Dedifferentiated amniotic fluid mesenchymal stem cell (primary cell): ENCODE measurements around the gene ITPKC.
"Not testable (repeated sequence)": the region's sequence is repeated elsewhere in the genome, so short reads cannot be mapped to it uniquely, and the experiment has no call there.

Source experiments
- DNase-seq: peaks from one replicate; pipeline ENCODE4 v3.0.0-alpha.2; 2016; ENCODE audit errors: extremely low spot score

ITPKC gene

DNA sequence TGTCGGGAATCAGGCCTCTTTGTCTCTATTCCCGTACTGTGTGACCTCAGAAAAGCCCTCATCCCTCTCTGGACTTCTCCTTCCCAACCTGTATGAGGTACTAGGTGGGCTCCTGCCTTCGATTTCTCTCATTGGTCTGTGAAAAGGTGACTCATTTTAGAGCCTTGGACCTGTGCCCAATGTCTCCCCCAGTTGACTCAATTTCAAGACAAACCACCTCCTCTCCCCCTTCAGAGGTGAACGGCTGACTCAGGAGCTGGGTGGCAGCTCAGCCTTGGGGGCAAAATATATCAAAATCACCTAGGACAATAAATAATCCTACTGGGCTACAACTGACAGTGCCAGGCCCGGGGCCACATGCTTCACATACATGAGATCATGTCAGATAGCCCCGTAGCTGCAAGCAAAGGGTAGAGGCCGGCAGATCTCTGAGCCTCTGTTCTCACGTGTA, 856 bp upstream of the ITPKC start:
- DNase-seq, result peak; percentile 38

DNA sequence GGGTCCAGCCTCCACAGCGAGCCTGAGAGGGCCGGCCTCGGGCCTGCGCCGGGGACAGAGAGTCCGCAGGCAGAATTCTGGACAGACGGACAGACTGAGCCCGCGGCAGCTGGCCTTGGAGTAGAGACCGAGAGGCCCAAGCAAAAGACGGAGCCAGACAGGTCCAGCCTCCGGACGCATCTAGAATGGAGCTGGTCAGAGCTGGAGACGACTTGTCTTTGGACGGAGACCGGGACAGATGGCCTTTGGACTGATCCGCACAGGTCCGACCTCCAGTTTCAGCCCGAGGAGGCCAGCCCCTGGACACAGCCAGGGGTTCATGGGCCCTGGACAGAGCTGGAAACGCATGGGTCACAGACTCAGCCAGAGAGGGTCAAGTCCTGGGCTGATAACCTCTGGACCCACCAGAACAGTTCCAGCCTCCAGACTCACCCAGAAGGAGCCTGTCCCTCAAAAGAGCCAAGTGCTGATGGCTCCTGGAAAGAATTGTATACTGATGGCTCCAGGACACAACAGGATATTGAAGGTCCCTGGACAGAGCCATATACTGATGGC, 490 bp downstream of the ITPKC start:
- DNase-seq, result no peak

DNA sequence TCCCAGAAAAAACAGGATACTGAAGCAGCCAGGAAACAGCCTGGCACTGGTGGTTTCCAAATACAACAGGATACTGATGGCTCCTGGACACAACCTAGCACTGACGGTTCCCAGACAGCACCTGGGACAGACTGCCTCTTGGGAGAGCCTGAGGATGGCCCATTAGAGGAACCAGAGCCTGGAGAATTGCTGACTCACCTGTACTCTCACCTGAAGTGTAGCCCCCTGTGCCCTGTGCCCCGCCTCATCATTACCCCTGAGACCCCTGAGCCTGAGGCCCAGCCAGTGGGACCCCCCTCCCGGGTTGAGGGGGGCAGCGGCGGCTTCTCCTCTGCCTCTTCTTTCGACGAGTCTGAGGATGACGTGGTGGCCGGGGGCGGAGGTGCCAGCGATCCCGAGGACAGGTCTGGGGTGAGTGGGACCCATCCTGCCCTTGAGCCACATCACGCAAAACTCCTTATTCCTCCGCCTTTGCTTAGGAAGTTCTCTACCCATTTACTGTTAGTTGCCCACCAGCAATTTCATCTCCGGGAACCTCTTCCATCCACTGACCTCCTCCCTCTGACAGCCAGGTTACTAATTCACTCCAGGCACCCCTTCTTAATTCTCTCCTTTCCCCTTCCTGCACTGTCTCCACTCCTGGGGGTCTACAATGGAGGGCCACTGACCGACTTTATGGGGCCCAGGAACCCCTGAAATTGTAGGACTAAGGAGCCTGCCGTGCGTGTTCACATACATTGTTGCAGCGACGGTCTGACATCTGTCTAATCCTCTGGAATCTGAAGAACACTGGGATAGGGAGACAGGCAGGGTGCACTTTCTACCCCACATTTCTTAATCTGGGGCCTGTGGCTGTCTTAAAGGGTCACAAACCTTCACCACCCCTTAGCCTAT, 1.2 kb downstream of the ITPKC start:
- no peak for DNase-seq

DNA sequence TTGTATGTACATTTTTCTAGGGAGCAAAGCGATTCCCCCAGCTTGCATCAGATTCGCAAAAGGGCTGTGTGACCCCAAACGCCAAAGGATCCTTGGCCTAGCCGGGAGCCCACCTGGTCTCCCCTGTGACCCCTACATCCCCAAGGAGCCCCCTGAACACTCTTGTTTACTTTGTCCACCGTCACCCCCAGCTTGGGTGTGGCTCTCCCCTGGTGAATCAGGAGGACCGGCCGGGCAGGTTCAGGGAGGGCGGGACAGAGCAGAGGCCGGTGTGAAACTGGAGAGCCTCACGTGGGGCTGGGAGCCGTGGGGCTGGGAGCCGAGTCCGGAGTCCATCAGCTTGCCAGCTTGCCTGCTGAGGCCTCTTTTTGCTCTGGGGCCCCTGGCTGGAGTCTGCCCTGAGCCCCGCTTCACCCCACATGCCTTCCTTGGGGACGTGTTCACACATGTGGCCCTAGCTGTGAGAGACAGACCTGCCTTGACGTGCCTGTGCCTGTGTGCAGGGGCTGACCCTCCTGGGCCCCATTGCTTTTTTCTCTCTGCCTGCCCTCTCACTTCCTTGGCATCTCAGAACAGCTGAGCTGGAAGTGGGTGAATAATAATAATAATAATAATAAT, 2.0 kb downstream of the ITPKC start:
- peak; percentile 44 for DNase-seq

DNA sequence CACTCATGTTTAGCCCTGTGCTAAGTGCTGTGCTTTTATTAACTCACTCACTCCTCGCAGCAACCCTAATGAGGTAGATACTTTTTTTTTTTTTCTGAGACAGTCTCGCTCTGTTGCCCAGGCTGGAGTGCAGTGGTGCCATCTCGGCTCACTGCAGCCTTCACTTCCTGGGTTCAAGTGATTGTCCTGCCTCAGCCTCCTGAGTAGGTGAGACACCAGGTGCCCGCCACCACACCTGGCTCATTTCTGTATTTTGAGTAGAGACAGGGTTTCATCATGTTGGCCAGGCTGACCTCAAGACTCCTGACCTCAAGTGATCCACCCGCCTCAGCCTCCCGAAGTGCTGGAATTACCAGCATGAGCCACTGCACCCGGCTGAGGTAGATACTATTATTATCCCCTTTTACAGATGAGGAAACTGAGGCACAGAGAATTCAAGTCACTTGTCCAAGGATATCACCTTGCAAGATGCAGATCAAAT, 2.5 kb downstream of the ITPKC start:
- DNase-seq, result no peak

DNA sequence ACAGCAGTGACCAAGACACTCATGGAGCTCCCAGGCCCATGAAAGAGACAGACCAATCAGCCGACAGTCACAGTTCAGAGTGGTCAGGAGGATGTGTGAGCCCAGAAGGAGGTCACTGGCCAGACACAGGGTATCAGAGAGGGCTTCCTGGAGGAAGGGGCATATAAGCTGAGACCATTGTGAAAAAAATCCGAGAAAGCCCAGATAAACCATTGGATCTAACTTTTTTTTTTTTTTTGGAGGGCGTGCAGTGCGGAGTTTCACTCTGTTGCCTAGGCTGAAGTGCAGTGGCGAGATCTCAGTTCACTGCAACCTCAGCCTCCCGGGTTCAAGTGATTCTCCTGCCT, 4.2 kb downstream of the ITPKC start:
- DNase-seq, result no peak

DNA sequence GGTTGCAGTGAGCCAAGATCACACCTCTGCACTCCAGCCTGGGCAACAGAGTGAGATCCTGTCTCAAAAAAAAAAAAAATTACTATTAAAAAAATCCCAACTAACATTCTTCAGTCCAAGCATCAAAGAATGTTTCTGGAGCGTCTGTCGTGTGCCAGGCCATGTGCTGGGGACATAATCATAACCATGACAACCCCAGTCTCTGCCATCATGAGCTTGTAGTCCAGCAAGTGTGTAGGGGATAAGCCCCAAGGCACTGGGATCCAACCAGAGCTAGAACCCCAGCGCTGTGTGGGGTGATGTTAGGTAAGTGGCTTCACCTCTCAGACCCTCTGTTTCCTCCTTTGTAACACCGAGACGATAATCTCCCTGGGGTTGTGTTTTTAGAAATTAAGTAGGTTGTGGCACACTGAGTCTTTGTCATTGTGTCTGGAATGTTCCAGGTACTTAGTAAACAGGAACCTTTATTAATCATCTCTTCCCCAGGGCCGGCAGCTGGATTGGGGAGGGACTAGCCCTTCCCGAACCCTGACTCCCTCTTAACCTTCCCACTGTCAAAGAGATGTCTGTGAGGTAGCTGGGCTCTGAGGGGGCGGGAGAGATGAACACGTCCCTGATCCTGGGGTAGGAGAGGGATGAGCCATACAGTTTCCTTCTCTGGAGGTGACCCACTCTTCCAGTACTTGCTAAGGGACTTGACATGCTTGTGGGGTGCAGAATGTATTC, 5.2 kb downstream of the ITPKC start:
- no peak for DNase-seq

DNA sequence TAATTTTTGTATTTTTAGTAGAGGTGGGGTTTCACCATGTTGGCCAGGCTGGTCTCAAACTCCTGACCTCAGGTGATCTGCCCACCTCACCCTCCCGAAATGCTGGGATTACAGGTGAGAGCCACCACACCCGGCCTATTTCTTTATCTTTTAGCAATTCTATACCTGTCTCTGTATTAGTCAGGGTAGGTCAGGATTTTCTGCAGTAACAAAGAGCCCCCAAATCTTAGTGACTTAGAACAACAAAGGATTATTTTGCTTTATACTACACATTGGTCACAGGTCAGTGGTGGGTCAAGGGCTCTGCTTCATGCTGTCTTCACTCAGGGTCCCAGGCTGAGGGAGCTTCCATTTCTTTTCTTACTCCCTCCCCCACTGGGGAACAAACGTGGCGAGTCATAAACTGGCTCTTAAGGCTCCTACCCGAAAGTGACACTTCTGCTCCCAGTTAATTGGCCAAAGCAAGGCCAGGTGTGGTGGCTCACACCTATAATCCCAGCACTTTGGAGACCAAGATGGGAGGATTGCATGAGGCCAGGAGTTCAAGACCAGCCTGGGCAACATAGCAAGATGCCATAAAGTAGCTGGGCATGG, 6.8 kb downstream of the ITPKC start:
- DNase-seq, result no peak

DNA sequence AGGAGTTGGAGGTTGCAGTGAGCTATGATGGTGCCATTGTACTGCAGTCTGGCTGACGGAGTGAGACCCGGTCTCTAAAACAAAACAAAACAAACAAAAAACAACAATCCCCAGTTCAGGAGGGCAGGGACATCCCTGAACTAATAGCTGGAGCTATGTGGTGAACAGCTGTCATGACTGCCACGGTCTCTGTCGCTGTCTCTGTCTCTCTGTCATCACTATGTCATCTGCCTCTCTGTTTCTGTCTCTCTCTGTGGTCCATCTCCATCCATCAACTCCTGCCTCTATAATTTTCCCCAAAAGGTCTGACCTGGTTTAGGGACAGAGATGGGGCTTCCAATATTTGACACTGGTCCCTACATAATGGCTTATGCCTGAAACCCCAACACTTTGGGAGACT, 7.4 kb downstream of the ITPKC start:
- no peak for DNase-seq

DNA sequence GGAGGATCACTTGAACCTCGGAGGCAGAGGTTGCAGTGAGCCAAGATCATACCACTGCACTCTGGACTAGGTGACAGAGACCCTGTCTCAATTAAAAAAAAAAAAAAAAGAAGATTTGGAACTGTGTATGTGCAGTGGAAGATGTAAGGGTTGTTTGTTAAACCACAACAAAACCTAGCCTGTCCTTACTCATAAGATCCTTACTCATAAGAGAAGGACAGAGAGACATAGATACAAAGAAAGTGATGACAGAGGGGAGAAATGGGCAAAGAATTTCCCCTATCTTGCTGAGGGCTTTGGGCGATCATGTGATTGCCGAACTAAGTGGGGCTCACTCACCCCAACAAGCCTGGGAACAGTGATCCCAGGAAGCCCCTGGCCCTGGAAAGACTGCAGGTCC, 7.9 kb downstream of the ITPKC start:
- no peak for DNase-seq

DNA sequence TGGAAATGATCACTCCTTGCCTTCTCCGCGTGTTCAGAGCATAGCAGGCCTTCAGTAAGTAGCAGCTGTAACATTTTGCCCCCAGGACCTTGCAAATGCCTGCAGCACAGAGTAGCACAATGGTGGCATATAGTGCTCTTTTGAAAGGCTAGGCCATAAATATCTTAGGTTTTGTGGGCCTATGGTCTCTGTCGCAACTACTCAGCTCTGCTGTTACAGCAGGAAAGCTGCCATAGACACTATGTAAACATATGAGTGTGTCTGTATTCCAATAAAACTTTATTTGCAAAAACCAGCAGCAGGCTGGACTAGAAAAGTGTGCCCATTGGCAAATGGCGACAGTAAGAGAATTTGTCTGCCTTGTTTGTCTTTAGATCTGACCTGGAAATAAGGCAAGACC, 9.4 kb downstream of the ITPKC start:
- DNase-seq, result no peak

DNA sequence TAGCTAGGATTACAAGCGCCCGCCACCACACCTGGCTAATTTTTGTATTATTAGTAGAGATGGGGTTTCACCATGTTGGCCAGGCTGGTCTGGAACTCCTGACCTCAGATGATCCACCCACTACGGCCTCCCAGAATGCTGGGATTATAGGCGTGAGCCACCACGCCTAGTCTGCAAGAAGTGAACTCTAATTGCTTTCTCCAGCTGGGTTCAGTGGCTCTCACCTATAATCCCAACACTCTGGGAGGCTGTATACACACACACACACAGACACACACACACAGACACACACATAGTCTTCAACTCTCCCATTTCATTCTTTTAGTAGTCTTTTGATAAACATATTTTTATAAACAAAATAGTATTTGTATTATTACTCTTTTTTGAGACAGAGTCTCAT, 13.2 kb downstream of the ITPKC start:
- not testable (repeated sequence) for DNase-seq

DNA sequence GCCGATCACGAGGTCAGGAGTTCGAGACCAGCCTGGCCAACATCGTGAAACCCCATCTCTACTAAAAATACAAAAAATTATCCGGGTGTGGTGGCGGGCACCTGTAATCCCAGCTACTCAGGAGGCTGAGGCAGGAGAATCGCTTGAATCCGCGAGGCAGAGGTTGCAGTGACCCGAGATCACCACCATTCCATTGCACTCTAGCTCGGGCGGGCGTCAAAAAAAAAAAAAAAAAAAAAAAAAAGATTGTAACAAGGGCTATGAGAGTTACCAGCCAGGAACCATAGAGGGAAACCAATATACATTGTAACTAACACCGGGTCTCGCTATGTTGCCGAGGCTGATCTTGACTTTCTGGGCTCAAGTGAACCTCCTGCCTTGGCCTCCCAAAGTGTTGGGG, 15.4 kb downstream of the ITPKC start:
- DNase-seq, result not testable (repeated sequence)

DNA sequence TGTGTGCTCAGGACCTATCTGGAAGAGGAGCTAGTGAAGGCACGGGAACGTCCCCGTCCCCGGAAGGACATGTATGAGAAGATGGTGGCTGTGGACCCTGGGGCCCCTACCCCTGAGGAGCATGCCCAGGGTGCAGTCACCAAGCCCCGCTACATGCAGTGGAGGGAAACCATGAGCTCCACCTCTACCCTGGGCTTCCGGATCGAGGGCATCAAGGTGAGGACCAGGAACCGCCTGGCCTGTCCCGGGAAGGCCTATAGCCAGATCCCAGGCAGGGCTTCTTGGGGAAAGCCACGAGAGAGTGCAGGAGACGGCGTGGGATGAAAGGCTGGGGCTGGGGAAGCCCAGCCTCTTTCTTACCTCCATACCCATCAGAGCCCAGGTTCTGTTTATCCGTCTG, 16.2 kb downstream of the ITPKC start:
- DNase-seq, result no peak

DNA sequence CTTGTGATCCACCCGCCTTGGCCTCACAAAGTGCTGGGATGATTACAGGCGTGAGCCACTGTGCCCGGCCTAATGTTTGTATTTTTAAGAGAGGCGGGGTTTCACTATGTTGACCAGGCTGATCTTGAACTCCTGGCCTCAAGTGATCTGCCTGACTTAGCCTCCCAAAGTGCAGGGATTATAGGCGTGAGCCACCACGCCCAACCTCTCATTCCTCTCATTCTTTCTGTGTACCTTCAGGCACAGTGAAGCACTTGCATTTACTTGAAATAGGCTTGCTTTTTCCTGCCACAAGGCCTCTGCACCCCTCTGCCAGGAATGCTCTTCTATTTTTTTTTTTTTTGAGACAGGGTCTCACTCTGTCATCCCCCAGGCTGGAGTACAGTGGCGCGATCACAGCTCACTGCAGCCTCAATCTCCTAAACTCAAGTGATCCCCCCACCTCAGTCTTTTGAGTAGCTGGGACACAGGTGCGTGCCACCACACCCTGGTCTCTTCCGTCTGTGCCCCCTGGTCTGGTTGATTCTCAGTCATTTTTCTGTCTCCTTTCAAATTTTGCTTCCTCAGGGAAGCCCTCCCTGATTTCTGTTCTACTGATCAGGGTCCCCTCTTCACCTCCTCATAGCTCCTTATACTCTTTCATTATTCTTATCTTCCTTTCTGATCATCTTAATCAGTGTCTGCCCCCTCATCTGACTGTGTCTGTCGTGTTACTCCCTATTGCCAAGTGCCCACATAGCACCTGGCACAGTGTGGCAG, 18.3 kb downstream of the ITPKC start:
- DNase-seq, result no peak

DNA sequence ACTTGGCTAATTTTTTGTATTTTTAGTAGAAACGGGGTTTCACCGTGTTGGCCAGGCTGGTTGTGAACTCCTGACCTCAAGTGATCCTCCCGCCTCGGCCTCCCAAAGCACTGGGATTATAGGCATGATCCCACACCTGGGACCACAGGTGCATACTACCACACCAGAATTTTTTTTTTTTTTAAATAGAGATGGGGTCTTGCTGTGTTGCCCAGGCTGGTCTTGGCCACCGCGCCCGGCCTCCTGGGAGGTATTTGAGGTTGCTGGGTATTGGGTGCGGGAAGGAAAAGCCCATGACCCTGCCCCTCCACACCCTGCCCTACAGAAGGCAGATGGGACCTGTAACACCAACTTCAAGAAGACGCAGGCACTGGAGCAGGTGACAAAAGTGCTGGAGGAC, 19.7 kb downstream of the ITPKC start:
- DNase-seq, result no peak

DNA sequence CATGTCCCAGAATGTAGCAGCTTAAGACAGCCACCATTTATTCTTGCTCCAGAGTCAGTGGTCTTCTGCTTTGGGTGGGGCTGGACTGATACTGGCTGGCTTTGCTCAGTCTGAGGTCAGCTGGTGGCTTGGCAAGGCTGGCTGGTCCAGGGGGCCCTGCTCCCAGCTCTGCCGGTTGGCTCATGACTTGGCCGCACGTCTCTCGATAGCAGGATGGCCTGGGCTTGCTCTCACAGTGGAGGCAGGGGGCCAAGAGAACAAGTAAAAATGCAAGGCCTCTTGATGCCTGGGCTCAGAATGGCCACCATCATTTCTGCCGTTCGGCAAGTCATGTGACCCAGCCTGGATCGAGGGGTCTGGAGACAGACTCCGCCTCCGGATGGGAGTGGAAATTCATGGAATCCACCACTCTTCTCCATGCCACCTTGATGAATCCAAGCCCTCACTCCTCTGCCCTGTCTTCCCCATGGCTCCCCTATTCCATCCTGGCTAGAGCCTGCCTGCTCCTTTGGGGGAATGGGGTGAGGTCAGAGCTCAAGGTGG, 20.3 kb downstream of the ITPKC start:
- no peak for DNase-seq

DNA sequence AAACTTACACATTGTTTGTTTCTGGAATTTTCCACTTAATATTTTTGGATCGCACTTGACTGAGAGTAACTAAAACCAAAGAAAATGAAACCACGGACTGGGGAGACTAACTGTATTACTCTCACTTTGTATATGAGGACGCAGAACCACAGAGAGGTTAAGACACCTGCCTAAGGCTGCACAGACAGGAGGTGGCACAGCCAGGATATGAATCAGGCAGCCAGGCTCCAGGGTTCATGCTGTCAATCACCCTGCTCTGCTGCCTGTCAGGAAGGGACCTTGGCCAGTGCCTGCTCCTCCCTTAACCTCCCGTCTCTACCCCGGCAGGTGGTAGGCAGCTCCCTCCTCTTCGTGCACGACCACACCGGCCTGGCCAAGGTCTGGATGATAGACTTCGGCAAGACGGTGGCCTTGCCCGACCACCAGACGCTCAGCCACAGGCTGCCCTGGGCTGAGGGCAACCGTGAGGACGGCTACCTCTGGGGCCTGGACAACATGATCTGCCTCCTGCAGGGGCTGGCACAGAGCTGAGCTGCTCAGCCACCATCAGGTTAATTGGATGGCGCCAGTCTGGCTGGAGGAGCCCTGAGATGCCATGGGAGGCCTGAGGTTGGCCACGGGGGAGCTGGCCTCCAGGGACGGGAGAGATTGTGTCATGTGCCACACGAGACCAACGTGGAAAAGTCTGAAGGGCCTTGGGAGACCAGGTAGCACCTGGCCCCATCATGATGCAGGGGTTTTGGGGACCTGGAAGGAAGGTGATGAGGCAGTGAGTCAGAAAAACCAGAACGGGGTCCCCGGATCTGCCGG, 22.3 kb downstream of the ITPKC start:
- no peak for DNase-seq

DNA sequence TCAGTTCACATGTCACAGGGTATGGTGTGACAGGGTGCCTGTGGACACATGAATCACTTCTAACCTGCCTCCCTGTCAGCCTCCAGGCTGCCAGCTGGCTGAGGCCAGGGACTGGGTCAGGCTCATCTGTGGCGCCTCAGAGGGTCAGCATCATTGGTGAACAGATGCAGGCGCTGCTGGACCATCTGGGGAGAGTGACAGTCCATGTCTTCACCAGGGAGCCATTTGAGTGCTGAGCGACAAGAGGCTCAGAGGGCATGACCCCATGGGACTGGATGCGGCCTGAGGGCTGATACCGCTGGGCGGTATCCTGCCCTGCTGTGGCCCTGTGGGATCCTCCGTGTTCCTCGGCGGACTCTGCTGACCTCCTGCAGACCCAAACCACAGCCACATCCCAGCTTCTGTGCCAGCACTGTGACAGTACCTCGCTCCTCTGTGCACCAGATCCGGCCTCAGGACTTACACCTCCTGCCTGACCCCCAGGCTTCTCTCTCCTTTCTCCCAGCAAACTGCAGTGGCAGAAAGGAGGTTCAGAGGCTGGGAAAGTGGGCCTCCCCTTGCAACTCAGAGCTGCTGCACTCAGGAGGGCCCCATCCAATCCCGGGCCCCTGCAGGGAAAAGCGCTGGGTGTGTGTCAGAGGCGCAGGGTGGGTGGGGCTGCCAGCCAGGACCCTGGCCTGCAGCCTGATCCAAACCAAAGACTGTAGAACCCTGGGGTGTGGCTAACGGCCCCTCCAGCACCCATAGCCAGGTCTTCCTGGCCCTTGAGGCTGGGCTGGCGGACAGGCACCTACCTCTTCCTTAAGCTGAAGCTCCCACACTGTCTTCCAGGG, 23.2 kb downstream of the ITPKC start:
- DNase-seq, result no peak
